Loucy (cell line): ENCODE data around the gene ITPRID2.

Source experiments
- H2AFZ ChIP-seq: fragments of 200-600 bp; sonication (generic); 2 replicates; pipeline ENCODE4 v1.6.0; 2016; ENCODE audit warnings: antibody characterized with exemption, mild to moderate bottlenecking, low read length, moderate library complexity
- H3F3A ChIP-seq: fragments of 200-600 bp; 2 replicates; pipeline ENCODE4 v1.6.0; 2016; ENCODE audit warnings: antibody characterized with exemption, low read depth, mild to moderate bottlenecking
- H3K27me3 ChIP-seq: fragments of 200-600 bp; sonication (generic); 2 replicates; pipeline ENCODE4 v1.6.1; 2014; ENCODE audit warnings: low read length, mild to moderate bottlenecking; ENCODE audit not compliant: insufficient read depth, poor library complexity, severe bottlenecking
- H3K36me3 ChIP-seq: fragments of 200-600 bp; sonication (generic); 2 replicates; pipeline ENCODE4 v1.6.1; 2016; ENCODE audit warnings: low read length; ENCODE audit not compliant: insufficient read depth
- H3K4me1 ChIP-seq: fragments of 200-600 bp; sonication (generic); 2 replicates; pipeline ENCODE4 v1.5.1; 2014; ENCODE audit warnings: low read length, mild to moderate bottlenecking; ENCODE audit not compliant: insufficient read depth, poor library complexity, severe bottlenecking
- H3K4me2 ChIP-seq: fragments of 200-600 bp; sonication (generic); 2 replicates; pipeline ENCODE4 v1.6.0; 2014; ENCODE audit warnings: antibody characterized with exemption, low read length, low read depth, mild to moderate bottlenecking; ENCODE audit not compliant: poor library complexity, severe bottlenecking
- H3K4me3 ChIP-seq: fragments of 200-600 bp; sonication (generic); 2 replicates; pipeline ENCODE4 v1.5.1; 2014; ENCODE audit warnings: low read length, mild to moderate bottlenecking, mixed read lengths; ENCODE audit not compliant: poor library complexity, severe bottlenecking
- H3K79me2 ChIP-seq: fragments of 200-600 bp; sonication (generic); 2 replicates; pipeline ENCODE4 v1.6.1; 2014; ENCODE audit warnings: low read length; ENCODE audit not compliant: insufficient read depth
- H3K9ac ChIP-seq: fragments of 200-600 bp; sonication (generic); 2 replicates; pipeline ENCODE4 v1.6.0; 2014; ENCODE audit warnings: mild to moderate bottlenecking, low read depth, low read length, moderate library complexity; ENCODE audit not compliant: poor library complexity, severe bottlenecking
- H3K9me2 ChIP-seq: fragments of 200-600 bp; sonication (generic); replicated peaks from 2 replicates; pipeline ENCODE4 v1.6.1; 2016; ENCODE audit warnings: low read depth, low read length, mixed read lengths
- H3K9me3 ChIP-seq: fragments of 200-600 bp; sonication (generic); 2 replicates; pipeline ENCODE4 v1.6.1; 2014; ENCODE audit warnings: mild to moderate bottlenecking, antibody characterized with exemption, low read length, low read depth; ENCODE audit not compliant: insufficient read depth
- H4K20me1 ChIP-seq: fragments of 200-600 bp; sonication (generic); 2 replicates; pipeline ENCODE4 v1.6.0; 2014; ENCODE audit warnings: antibody characterized with exemption, low read length, mild to moderate bottlenecking; ENCODE audit not compliant: insufficient read depth, poor library complexity, severe bottlenecking
- EZH2phosphoT487 ChIP-seq: fragments of 200-600 bp; IDR thresholded peaks from 2 replicates; pipeline ENCODE4 v1.6.1; 2018; ENCODE audit warnings: antibody characterized with exemption, mild to moderate bottlenecking, moderate library complexity, borderline replicate concordance
- TF ChIP-seq, protein P1 (sequence below): fragments of 200-600 bp; sonication (generic); conservative IDR thresholded peaks from 2 replicates; pipeline ENCODE4 v1.5.1; 2014; ENCODE audit warnings: mild to moderate bottlenecking, antibody characterized with exemption, low read length

ITPRID2 gene

DNA sequence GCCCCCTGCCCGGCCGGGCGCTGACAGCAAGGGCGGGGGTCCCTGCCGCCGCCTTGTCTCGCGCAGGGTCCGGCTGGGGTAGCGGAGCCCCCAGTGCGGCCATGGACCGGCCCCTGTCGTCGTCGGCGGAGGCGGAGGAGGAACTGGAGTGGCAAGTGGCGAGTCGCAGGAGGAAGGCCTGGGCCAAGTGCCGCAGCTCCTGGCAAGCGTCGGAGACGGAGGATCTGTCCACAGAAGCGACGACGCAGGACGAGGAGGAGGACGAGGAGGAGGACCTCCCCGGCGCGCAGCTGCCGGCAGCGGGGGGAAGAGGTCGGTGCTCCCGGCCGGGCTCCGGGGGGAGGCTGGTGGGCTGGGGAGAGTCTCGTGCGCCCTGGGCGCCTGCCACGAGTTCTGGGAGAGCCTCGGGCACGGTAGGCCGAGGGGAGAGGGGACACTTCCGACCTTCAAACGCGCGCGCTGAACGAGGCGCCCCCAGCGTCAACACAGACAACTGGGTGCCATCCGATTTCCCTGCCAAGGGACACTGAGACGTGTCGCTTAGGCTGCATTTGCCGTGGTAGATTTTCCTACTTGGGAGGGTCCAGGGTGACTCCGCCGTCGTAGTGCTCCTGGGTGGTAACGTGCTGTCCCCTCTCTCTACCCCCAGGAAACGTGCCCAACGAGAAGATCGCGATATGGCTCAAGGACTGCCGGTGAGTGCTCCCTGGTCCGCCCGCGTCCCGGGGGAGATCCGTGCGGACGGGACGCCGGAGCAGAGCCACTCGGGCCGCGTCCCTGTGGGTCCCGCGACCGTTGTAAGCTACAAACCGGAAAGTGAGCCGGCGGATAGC is 652 bp downstream of the ITPRID2 start:
- Histone ChIP-seq H3K79me2 (peaks cover 51% of the 10 kb centered on the region), H3K4me2 (peak overlapping the region; percentile 86), H2AFZ (peak overlapping the region; percentile 71), H3K9me3 (no peaks in the 10 kb centered on the region), H4K20me1 (peaks cover 44% of the 10 kb centered on the region), H3K36me3 (no peaks in the 10 kb centered on the region), H3K27me3 (no peaks in the 10 kb centered on the region), H3K9ac (peak overlapping the region; percentile 81), H3K4me1 (peaks cover 52% of the 10 kb centered on the region), H3K4me3 (peak overlapping the region; percentile 82), H3F3A (no peaks in the 10 kb centered on the region), H3K9me2 (no peaks in the 10 kb centered on the region)
- no peak for TF ChIP-seq EZH2phosphoT487
- TF ChIP-seq, protein P1, sequence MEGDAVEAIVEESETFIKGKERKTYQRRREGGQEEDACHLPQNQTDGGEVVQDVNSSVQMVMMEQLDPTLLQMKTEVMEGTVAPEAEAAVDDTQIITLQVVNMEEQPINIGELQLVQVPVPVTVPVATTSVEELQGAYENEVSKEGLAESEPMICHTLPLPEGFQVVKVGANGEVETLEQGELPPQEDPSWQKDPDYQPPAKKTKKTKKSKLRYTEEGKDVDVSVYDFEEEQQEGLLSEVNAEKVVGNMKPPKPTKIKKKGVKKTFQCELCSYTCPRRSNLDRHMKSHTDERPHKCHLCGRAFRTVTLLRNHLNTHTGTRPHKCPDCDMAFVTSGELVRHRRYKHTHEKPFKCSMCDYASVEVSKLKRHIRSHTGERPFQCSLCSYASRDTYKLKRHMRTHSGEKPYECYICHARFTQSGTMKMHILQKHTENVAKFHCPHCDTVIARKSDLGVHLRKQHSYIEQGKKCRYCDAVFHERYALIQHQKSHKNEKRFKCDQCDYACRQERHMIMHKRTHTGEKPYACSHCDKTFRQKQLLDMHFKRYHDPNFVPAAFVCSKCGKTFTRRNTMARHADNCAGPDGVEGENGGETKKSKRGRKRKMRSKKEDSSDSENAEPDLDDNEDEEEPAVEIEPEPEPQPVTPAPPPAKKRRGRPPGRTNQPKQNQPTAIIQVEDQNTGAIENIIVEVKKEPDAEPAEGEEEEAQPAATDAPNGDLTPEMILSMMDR: peak; percentile 57

DNA sequence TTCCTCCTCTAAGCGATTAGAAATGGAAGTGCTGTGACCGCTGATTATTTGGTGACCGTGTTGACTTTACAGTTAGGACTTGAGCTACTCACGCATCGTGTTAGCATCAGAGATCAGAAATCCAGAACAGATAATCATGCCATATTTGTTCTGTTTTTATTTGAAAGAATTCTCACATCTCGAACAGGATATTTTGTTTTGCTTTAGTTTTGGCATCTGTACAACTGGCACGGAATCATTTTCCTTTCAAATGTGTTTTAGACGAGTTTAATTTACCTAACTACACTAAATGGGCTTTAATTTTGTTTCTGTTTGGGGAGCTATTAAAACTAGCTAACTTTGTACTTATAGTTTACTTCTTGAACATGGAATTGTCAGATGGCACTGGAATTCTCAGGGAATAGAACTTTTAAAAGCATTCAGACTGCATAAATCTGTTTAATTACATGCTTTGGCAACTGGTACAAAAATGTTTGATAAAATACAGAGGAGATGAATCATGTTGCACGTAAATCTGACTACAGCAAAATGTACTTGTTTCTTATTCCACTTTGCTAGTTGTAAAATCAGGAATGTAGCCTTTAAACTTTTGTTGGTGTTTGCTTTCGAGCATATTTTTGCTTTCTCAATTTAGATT is 1.4 kb downstream of the ITPRID2 start:
- Histone ChIP-seq H3K27me3 (no peaks in the 10 kb centered on the region), H3K9me3 (no peaks in the 10 kb centered on the region), H3K4me1 (peaks cover 57% of the 10 kb centered on the region), H2AFZ (peak overlapping the region; percentile 71; the same call in 1 of the 2 replicates), H3K9me2 (no peaks in the 10 kb centered on the region), H3F3A (no peaks in the 10 kb centered on the region), H3K79me2 (peaks cover 59% of the 10 kb centered on the region), H3K4me3 (peak overlapping the region; percentile 82), H3K4me2 (peak overlapping the region; percentile 86), H3K9ac (peak overlapping the region; percentile 81), H4K20me1 (peaks cover 52% of the 10 kb centered on the region), H3K36me3 (no peaks in the 10 kb centered on the region)
- TF ChIP-seq, protein P1: no peak
- TF ChIP-seq EZH2phosphoT487: no peak

DNA sequence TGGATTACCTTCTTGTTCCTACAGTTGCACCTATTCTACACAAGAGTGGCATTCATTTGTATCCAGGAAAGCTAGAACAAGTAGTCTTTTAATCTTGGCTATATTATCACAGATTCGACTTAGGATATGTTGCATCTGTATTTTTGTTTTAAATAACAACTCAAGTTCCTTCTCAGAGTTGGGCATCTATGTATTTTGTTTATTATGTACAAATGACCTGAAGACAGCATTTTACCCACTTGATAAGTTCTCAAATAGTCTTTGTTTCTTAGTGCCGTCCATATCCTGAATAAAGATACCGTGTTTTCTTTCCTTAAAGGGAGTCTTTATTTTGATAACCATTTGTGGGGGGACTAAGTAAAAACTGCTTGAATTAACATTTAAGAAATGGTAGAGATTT is 2.9 kb downstream of the ITPRID2 start:
- Histone ChIP-seq H3K27me3 (no peaks in the 10 kb centered on the region), H3K4me1 (peaks cover 67% of the 10 kb centered on the region), H2AFZ (no peak overlapping the region), H3K4me2 (peak overlapping the region; percentile 86), H3K79me2 (peaks cover 72% of the 10 kb centered on the region), H3K9ac (peak overlapping the region; percentile 81), H3K9me3 (no peaks in the 10 kb centered on the region), H3K9me2 (no peaks in the 10 kb centered on the region), H3K4me3 (peak overlapping the region; percentile 82), H3F3A (no peaks in the 10 kb centered on the region), H3K36me3 (peaks cover 9% of the 10 kb centered on the region; the same call in 1 of the 2 replicates), H4K20me1 (peaks cover 64% of the 10 kb centered on the region)
- TF ChIP-seq, protein P1: no peak
- no peak for TF ChIP-seq EZH2phosphoT487
